ENCODE data around the gene SNX9.
A peak's percentile ranks its signal among the peaks of the same experiment; 100 is the strongest.

Gene SNX9

GRCh38 chr6:157906537-157907061 lies 83.6 kb downstream of the SNX9 start:
- DNase-seq (ENCODE audit: extremely low read depth, insufficient read length) = no peak
- H3K27me3 ChIP-seq (replicated peaks; ENCODE audit: control insufficient read depth, insufficient read depth, low read length) = no peaks in the 10 kb centered on the region
- H3K36me3 ChIP-seq (ENCODE audit: control insufficient read depth, insufficient read depth, low read length) = peaks cover 2% of the 10 kb centered on the region; the same call in 1 of the 2 replicates
- TF ChIP-seq CTCF (IDR thresholded peaks at IDR 0.05; ENCODE audit: insufficient read depth, low read length, poor library complexity, severe bottlenecking) = no peak
- no peak overlapping the region for H3K4me3 ChIP-seq (replicated peaks; ENCODE audit: low read depth, low read length)

- no peak for DNase-seq (ENCODE audit: extremely low read depth, insufficient read length)
- no peak overlapping the region for H3K4me3 ChIP-seq (replicated peaks; ENCODE audit: low read depth, low read length)
- H3K36me3 ChIP-seq (ENCODE audit: control insufficient read depth, insufficient read depth, low read length) = peaks cover 2% of the 10 kb centered on the region; the same call in 1 of the 2 replicates
- TF ChIP-seq CTCF (IDR thresholded peaks at IDR 0.05; ENCODE audit: insufficient read depth, low read length, poor library complexity, severe bottlenecking) = no peak
- no peaks in the 10 kb centered on the region for H3K27me3 ChIP-seq (replicated peaks; ENCODE audit: control insufficient read depth, insufficient read depth, low read length)
Measured at GRCh38 chr6:157907651-157908050, 84.6 kb downstream of the SNX9 start.

GRCh38 chr6:157908369-157909281 lies 85.6 kb downstream of the SNX9 start:
- DNase-seq (ENCODE audit: extremely low read depth, insufficient read length) = peak; percentile 29
- Histone ChIP-seq H3K4me3 (replicated peaks; ENCODE audit: low read depth, low read length) (no peak overlapping the region), H3K36me3 (ENCODE audit: control insufficient read depth, insufficient read depth, low read length) (peaks cover 2% of the 10 kb centered on the region; the same call in 1 of the 2 replicates), H3K27me3 (replicated peaks; ENCODE audit: control insufficient read depth, insufficient read depth, low read length) (no peaks in the 10 kb centered on the region)
- TF ChIP-seq CTCF (IDR thresholded peaks at IDR 0.05; ENCODE audit: insufficient read depth, low read length, poor library complexity, severe bottlenecking) = no peak

- H3K4me3 ChIP-seq (replicated peaks; ENCODE audit: low read depth, low read length) = no peak overlapping the region
- no peaks in the 10 kb centered on the region for H3K27me3 ChIP-seq (replicated peaks; ENCODE audit: control insufficient read depth, insufficient read depth, low read length)
- no peak for DNase-seq (ENCODE audit: extremely low read depth, insufficient read length)
- TF ChIP-seq CTCF (IDR thresholded peaks at IDR 0.05; ENCODE audit: insufficient read depth, low read length, poor library complexity, severe bottlenecking) = no peak
- peaks cover 2% of the 10 kb centered on the region; the same call in 1 of the 2 replicates for H3K36me3 ChIP-seq (ENCODE audit: control insufficient read depth, insufficient read depth, low read length)
Measured at GRCh38 chr6:157909282-157909664, 86.2 kb downstream of the SNX9 start.

- H3K4me3 ChIP-seq (replicated peaks; ENCODE audit: low read depth, low read length) = no peak overlapping the region
- TF ChIP-seq CTCF (IDR thresholded peaks at IDR 0.05; ENCODE audit: insufficient read depth, low read length, poor library complexity, severe bottlenecking) = no peak
- DNase-seq (ENCODE audit: extremely low read depth, insufficient read length) = no peak
- H3K36me3 ChIP-seq (ENCODE audit: control insufficient read depth, insufficient read depth, low read length) = peaks cover 2% of the 10 kb centered on the region; the same call in 1 of the 2 replicates
- no peaks in the 10 kb centered on the region for H3K27me3 ChIP-seq (replicated peaks; ENCODE audit: control insufficient read depth, insufficient read depth, low read length)
Measured at GRCh38 chr6:157911278-157911677, 88.2 kb downstream of the SNX9 start.
